ENCODE data around the gene LYAR. TPM values are rescaled to one million over a fixed set of nuclear protein-coding genes. Genes with fewer than 3 reads are reported as not detected.

Gene LYAR
- total RNA-seq, 1 donor from 2014 or later, result 4.7 TPM

- DNase-seq (ENCODE audit: low spot score in 2 of 2), result no peak
- TF ChIP-seq, protein P1, sequence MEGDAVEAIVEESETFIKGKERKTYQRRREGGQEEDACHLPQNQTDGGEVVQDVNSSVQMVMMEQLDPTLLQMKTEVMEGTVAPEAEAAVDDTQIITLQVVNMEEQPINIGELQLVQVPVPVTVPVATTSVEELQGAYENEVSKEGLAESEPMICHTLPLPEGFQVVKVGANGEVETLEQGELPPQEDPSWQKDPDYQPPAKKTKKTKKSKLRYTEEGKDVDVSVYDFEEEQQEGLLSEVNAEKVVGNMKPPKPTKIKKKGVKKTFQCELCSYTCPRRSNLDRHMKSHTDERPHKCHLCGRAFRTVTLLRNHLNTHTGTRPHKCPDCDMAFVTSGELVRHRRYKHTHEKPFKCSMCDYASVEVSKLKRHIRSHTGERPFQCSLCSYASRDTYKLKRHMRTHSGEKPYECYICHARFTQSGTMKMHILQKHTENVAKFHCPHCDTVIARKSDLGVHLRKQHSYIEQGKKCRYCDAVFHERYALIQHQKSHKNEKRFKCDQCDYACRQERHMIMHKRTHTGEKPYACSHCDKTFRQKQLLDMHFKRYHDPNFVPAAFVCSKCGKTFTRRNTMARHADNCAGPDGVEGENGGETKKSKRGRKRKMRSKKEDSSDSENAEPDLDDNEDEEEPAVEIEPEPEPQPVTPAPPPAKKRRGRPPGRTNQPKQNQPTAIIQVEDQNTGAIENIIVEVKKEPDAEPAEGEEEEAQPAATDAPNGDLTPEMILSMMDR (IDR thresholded peaks at IDR 0.05), result no peak
- Histone ChIP-seq H3K27ac (no peak overlapping the region), H3K36me3 (no peaks in the 10 kb centered on the region), H3K4me3 (no peak overlapping the region), H3K27me3 (no peaks in the 10 kb centered on the region), H3K4me1 (no peaks in the 10 kb centered on the region), H3K9me3 (peaks cover 2 to 3% of the 10 kb centered on the region in 2 donors)
- intact Hi-C loops (cut with DNase I), result no loop called here
Measured at GRCh38 chr4:4228356-4228668, 61.6 kb downstream of the LYAR start.

GRCh38 chr4:4227510-4228355 is 62.2 kb downstream of the LYAR start:
- H3K4me1 ChIP-seq, result no peaks in the 10 kb centered on the region
- H3K27ac ChIP-seq, result no peak overlapping the region
- no peaks in the 10 kb centered on the region for H3K36me3 ChIP-seq
- H3K27me3 ChIP-seq, result no peaks in the 10 kb centered on the region
- no peaks in the 10 kb centered on the region for H3K9me3 ChIP-seq
- intact Hi-C loops (cut with DNase I), result no loop called here
- TF ChIP-seq, protein P1 (IDR thresholded peaks at IDR 0.05), result no peak
- no peak for DNase-seq (ENCODE audit: low spot score in 2 of 2)
- H3K4me3 ChIP-seq, result no peak overlapping the region

DNA sequence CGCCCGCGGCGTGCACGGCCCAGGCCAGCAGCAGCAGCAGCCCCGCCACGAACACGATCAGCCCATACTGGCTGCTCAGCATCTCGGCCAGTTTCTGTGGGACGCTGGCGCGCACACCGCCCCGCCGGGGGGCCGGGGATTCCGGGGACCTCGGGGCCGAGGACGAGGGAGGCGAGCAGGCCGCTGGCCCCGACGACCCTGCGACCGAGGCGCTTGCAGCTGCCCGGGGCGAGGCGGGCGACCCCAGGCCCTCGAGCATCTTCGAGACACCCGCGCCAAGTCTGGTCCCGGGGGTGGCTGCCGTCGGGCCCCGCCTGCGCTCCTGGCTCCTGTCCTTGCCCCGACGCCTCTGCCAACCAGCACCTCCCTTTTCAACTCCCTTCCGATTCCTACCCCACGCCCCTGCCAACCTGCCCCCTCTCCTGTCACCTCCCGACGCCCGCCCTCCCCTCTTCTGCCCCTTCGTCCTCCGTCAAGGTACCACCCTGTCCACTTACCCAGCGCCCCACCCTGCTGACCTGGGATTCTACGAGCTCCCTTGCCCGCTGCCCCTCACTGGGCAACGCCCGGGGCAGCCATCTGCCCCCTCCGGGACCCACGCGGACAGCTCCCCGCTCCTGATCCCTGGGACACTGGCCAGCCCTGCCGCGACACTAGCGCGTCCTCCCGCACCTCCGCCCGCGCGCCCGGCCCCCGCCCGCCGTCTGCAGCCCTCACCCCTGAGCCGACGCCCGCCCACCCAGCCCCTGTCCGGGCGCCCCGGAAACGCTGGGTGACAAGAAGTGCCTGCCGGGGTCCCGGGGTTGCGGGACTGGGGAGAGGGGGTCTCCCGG is 63.1 kb downstream of the LYAR start, which contains the start of gene OTOP1:
Gene OTOP1 (minus strand): TSS at position 324 of the 833 bp plus-strand sequence. CDS start 65 bp downstream, at position 259.
- no peaks in the 10 kb centered on the region for H3K27me3 ChIP-seq
- no peak within 1 kb of the TSS for H3K27ac ChIP-seq
- no peaks in the 10 kb centered on the region for H3K4me1 ChIP-seq
- no peaks in the 10 kb centered on the region for H3K9me3 ChIP-seq
- H3K36me3 ChIP-seq, result no peaks in the 10 kb centered on the region
- TF ChIP-seq, protein P1 (IDR thresholded peaks at IDR 0.05), result no peak
- H3K4me3 ChIP-seq, result no peak within 1 kb of the TSS
- no peak for DNase-seq (ENCODE audit: low spot score in 2 of 2)
- intact Hi-C loops (cut with DNase I), result no loop called here

DNA sequence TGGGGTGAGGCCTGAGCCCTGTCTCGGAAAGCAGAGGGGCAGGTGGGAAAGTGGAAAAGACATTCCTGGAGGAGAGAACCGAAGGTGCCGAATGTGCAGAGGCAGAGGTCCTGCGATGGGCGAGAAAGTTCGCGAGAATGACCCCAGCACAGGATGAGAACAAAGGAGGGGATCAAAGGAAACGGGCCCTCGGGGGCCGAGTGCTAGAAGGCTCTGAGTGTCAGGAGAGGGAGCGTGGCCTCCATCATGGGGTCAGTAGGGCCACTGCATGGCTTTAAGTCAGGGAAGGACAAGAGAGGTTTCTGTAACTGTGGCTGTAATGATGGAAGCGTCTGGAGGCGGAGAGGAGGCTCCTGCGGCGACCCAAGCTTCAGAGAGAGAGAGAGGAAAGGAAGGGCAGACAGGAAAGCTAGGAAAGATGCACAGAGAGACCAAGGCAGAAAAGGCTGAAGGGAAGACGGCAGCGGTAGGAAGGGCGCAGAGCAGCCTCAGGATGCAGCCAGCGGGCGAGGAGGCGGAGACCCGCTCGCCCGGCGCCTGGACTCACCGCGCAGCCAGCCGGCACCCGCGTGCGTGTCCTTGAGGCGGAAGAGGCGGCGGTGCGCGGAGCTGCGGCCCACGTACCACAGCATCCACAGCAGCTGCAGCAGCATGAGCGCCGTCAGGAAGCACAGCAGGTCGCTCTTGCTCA is 63.9 kb downstream of the LYAR start:
- Histone ChIP-seq H3K4me1 (no peaks in the 10 kb centered on the region), H3K9me3 (no peaks in the 10 kb centered on the region), H3K36me3 (no peaks in the 10 kb centered on the region), H3K27ac (no peak overlapping the region), H3K4me3 (no peak overlapping the region), H3K27me3 (no peaks in the 10 kb centered on the region)
- intact Hi-C loops (cut with DNase I), result no loop called here
- DNase-seq (ENCODE audit: low spot score in 2 of 2), result no peak
- TF ChIP-seq, protein P1 (IDR thresholded peaks at IDR 0.05), result no peak

Other genes starting within 250 kb of the LYAR start
- not detected for gene OTOP1, start 63.2 kb downstream of the LYAR start, total RNA-seq
- gene TMEM128, start 41.9 kb downstream of the LYAR start, total RNA-seq, result 0.64 TPM
- gene ZBTB49, start 97 bp upstream of the LYAR start, total RNA-seq, result not detected
- gene NSG1, start 96.9 kb upstream of the LYAR start, total RNA-seq, result not detected

Data from ascending aorta (tissue), 2 donors.